MM.1S (cell line): ENCODE measurements around the gene NCKAP5.

Experiments used
- DNase-seq: peaks from one replicate; pipeline ENCODE4 v3.0.0-alpha.2; 2015
- H2AFZ ChIP-seq: fragments of 300-600 bp; sonication (generic); 2 replicates; pipeline ENCODE4 v1.6.0; 2016; ENCODE audit warnings: antibody characterized with exemption, low read length
- H3F3A ChIP-seq: fragments of 300-600 bp; sonication (generic); 2 replicates; pipeline ENCODE4 v1.6.1; 2016; ENCODE audit warnings: mild to moderate bottlenecking, antibody characterized with exemption, low read length, moderate library complexity, mixed read lengths; ENCODE audit not compliant: insufficient read depth
- H3K27ac ChIP-seq: fragments of 300-600 bp; sonication (generic); 2 replicates; pipeline ENCODE4 v1.5.1; 2016; ENCODE audit warnings: mild to moderate bottlenecking, low read length
- H3K27me3 ChIP-seq: fragments of 300-600 bp; sonication (generic); replicated peaks from 2 replicates; pipeline ENCODE4 v1.6.0; 2016; ENCODE audit warnings: low read length; ENCODE audit not compliant: insufficient read depth
- H3K36me3 ChIP-seq: fragments of 300-600 bp; sonication (generic); replicated peaks from 2 replicates; pipeline ENCODE4 v1.6.1; 2016; ENCODE audit warnings: mild to moderate bottlenecking, low read length, mixed read lengths; ENCODE audit not compliant: insufficient read depth
- H3K4me1 ChIP-seq: fragments of 300-600 bp; sonication (generic); 2 replicates; pipeline ENCODE4 v1.6.1; 2016; ENCODE audit warnings: low read length, mixed read lengths
- H3K4me2 ChIP-seq: fragments of 300-600 bp; sonication (generic); 2 replicates; pipeline ENCODE4 v1.6.0; 2016; ENCODE audit warnings: low read depth, low read length
- H3K4me3 ChIP-seq: fragments of 300-600 bp; sonication (generic); 2 replicates; pipeline ENCODE4 v1.5.1; 2016; ENCODE audit warnings: low read length, mixed read lengths
- H3K79me2 ChIP-seq: fragments of 300-600 bp; sonication (generic); 2 replicates; pipeline ENCODE4 v1.6.1; 2016; ENCODE audit warnings: mixed run types, low read length, mixed read lengths
- H3K9ac ChIP-seq: fragments of 300-600 bp; sonication (generic); 2 replicates; pipeline ENCODE4 v1.6.1; 2016; ENCODE audit warnings: low read length, mixed read lengths
- H3K9me2 ChIP-seq: fragments of 300-600 bp; sonication (generic); replicated peaks from 2 replicates; pipeline ENCODE4 v1.6.1; 2016; ENCODE audit warnings: mild to moderate bottlenecking, low read length, mixed read lengths; ENCODE audit not compliant: insufficient read depth
- H3K9me3 ChIP-seq: fragments of 300-600 bp; sonication (generic); replicated peaks from 2 replicates; pipeline ENCODE4 v1.6.1; 2016; ENCODE audit warnings: mild to moderate bottlenecking, low read length, mixed read lengths; ENCODE audit not compliant: insufficient read depth
- H4K20me1 ChIP-seq: fragments of 300-600 bp; sonication (generic); 2 replicates; pipeline ENCODE4 v1.6.1; 2016; ENCODE audit warnings: mild to moderate bottlenecking, low read length, moderate library complexity, mixed read lengths; ENCODE audit not compliant: insufficient read depth
- EZH2 ChIP-seq: fragments of 300-600 bp; sonication (generic); optimal IDR thresholded peaks from 2 replicates; pipeline ENCODE3; 2017; ENCODE audit warnings: low read depth, mild to moderate bottlenecking, antibody characterized with exemption, low read length, mixed read lengths
- EZH2phosphoT487 ChIP-seq: fragments of 300-600 bp; sonication (generic); IDR thresholded peaks from 2 replicates; pipeline ENCODE4 v1.6.1; 2018; ENCODE audit warnings: antibody characterized with exemption, low read length
- TF ChIP-seq, protein P1 (sequence below): fragments of 300-600 bp; sonication (generic); IDR thresholded peaks from 2 replicates; pipeline ENCODE4 v1.5.1; 2016; ENCODE audit warnings: antibody characterized with exemption, low read length, mixed read lengths

Gene NCKAP5

DNA sequence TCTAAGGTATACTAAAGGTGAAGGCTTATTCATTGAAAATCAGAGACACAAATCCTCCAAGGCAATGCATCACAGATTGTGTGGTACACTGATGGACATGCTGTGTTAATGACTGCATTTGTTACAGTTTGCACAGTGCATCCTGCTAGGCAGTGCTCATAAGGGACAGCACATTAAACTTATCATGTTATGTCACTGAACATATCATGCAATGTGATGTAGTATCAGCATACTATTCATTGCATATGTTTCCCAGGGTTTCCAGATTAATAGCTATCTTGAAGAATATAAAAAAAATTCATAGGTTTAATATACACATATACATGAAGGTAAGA, 225.3 kb downstream of the NCKAP5 start:
- H2AFZ ChIP-seq, result no peak overlapping the region
- H3K79me2 ChIP-seq, result no peaks in the 10 kb centered on the region

GRCh38 chr2:133342286-133343017, 225.8 kb downstream of the NCKAP5 start:
- no peak for DNase-seq

More for the DNA sequence above, 225.3 kb downstream of the NCKAP5 start:
- no peaks in the 10 kb centered on the region for H3K36me3 ChIP-seq
- no peaks in the 10 kb centered on the region for H3K9me2 ChIP-seq
- no peak overlapping the region for H3K4me2 ChIP-seq
- no peaks in the 10 kb centered on the region for H4K20me1 ChIP-seq
- no peak overlapping the region for H3K27ac ChIP-seq
- H3K4me3 ChIP-seq, result no peak overlapping the region
- DNase-seq, result no peak
- H3F3A ChIP-seq, result no peaks in the 10 kb centered on the region
- TF ChIP-seq, protein P1, sequence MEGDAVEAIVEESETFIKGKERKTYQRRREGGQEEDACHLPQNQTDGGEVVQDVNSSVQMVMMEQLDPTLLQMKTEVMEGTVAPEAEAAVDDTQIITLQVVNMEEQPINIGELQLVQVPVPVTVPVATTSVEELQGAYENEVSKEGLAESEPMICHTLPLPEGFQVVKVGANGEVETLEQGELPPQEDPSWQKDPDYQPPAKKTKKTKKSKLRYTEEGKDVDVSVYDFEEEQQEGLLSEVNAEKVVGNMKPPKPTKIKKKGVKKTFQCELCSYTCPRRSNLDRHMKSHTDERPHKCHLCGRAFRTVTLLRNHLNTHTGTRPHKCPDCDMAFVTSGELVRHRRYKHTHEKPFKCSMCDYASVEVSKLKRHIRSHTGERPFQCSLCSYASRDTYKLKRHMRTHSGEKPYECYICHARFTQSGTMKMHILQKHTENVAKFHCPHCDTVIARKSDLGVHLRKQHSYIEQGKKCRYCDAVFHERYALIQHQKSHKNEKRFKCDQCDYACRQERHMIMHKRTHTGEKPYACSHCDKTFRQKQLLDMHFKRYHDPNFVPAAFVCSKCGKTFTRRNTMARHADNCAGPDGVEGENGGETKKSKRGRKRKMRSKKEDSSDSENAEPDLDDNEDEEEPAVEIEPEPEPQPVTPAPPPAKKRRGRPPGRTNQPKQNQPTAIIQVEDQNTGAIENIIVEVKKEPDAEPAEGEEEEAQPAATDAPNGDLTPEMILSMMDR, result no peak
- TF ChIP-seq EZH2phosphoT487 (no peak), EZH2 (no peak)
- no peaks in the 10 kb centered on the region for H3K9me3 ChIP-seq
- no peak overlapping the region for H3K9ac ChIP-seq
- no peaks in the 10 kb centered on the region for H3K27me3 ChIP-seq
- H3K4me1 ChIP-seq, result no peaks in the 10 kb centered on the region

GRCh38 chr2:133341575-133341974, 226.7 kb downstream of the NCKAP5 start:
- H2AFZ ChIP-seq, result no peak overlapping the region
- H3K27me3 ChIP-seq, result no peaks in the 10 kb centered on the region
- no peaks in the 10 kb centered on the region for H3K4me1 ChIP-seq
- no peaks in the 10 kb centered on the region for H3K9me3 ChIP-seq
- no peaks in the 10 kb centered on the region for H3F3A ChIP-seq
- no peaks in the 10 kb centered on the region for H3K36me3 ChIP-seq
- no peak for DNase-seq
- H3K4me2 ChIP-seq, result no peak overlapping the region
- no peak for TF ChIP-seq EZH2phosphoT487
- TF ChIP-seq EZH2, result no peak
- TF ChIP-seq, protein P1, result no peak
- no peak overlapping the region for H3K4me3 ChIP-seq
- no peak overlapping the region for H3K27ac ChIP-seq
- no peaks in the 10 kb centered on the region for H4K20me1 ChIP-seq
- no peaks in the 10 kb centered on the region for H3K9me2 ChIP-seq
- no peak overlapping the region for H3K9ac ChIP-seq
- no peaks in the 10 kb centered on the region for H3K79me2 ChIP-seq

More at GRCh38 chr2:133342286-133343017, 225.8 kb downstream of the NCKAP5 start:
- TF ChIP-seq, protein P1, result no peak
- no peak for TF ChIP-seq EZH2phosphoT487
- no peak for TF ChIP-seq EZH2
- Histone ChIP-seq H3K4me3 (no peak overlapping the region), H3K9ac (no peak overlapping the region), H3K36me3 (no peaks in the 10 kb centered on the region), H4K20me1 (no peaks in the 10 kb centered on the region), H3K9me2 (no peaks in the 10 kb centered on the region), H3K9me3 (no peaks in the 10 kb centered on the region), H3F3A (no peaks in the 10 kb centered on the region), H3K4me2 (no peak overlapping the region), H2AFZ (no peak overlapping the region), H3K27me3 (no peaks in the 10 kb centered on the region), H3K4me1 (no peaks in the 10 kb centered on the region), H3K27ac (no peak overlapping the region), H3K79me2 (no peaks in the 10 kb centered on the region)
